Loucy (cell line): ENCODE measurements around the gene SOX8.

Experiments
- EZH2phosphoT487 ChIP-seq: fragments of 200-600 bp; IDR thresholded peaks from 2 replicates; pipeline ENCODE4 v1.6.1; 2018; ENCODE audit warnings: antibody characterized with exemption, mild to moderate bottlenecking, moderate library complexity, borderline replicate concordance
- TF ChIP-seq, protein P1 (sequence below): fragments of 200-600 bp; sonication (generic); conservative IDR thresholded peaks from 2 replicates; pipeline ENCODE4 v1.5.1; 2014; ENCODE audit warnings: mild to moderate bottlenecking, antibody characterized with exemption, low read length

DNA sequence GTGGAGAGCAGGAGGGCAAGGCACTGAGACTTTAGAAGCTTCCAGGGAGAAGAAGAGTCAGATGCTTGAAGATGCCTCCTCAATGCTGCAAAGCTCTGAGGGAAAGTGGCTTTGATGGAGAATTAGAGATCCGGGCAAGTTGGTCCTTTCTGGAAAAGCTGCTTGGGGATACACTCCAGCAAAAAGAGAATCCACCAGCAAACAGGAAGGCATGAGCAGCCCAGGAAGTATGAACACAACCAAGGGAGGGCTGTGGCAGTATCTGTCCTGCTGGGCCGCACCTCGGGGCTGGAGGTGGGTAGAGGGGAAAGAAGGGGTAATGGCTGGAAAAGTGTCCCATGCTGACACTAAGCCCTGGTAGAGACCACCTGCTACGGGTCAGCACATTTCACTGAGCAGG, 16.1 kb upstream of the SOX8 start:
- TF ChIP-seq, protein P1, sequence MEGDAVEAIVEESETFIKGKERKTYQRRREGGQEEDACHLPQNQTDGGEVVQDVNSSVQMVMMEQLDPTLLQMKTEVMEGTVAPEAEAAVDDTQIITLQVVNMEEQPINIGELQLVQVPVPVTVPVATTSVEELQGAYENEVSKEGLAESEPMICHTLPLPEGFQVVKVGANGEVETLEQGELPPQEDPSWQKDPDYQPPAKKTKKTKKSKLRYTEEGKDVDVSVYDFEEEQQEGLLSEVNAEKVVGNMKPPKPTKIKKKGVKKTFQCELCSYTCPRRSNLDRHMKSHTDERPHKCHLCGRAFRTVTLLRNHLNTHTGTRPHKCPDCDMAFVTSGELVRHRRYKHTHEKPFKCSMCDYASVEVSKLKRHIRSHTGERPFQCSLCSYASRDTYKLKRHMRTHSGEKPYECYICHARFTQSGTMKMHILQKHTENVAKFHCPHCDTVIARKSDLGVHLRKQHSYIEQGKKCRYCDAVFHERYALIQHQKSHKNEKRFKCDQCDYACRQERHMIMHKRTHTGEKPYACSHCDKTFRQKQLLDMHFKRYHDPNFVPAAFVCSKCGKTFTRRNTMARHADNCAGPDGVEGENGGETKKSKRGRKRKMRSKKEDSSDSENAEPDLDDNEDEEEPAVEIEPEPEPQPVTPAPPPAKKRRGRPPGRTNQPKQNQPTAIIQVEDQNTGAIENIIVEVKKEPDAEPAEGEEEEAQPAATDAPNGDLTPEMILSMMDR: no peak
- no peak for TF ChIP-seq EZH2phosphoT487
